Measurements from ENCODE around the gene NR2F1.

DNA sequence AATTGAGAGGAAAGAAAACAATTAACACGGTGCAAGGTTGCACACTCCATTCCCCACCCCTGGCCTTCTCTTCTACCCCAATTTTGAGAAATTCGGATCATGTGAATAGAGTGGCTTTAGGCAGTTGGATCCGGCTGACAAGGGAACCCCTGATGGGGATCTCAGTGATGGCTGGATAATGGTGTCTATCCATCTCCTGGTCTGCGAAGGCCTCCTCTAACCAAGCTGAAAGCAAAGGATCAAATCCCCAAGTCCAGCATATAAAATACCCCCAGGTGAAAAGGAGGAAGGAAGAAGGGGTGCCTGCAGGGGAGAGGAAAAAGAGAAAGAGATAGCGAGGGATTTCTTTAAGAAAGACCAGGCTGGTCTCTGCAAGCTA, 16.0 kb downstream of the NR2F1 start:
- TF ChIP-seq, protein P1, sequence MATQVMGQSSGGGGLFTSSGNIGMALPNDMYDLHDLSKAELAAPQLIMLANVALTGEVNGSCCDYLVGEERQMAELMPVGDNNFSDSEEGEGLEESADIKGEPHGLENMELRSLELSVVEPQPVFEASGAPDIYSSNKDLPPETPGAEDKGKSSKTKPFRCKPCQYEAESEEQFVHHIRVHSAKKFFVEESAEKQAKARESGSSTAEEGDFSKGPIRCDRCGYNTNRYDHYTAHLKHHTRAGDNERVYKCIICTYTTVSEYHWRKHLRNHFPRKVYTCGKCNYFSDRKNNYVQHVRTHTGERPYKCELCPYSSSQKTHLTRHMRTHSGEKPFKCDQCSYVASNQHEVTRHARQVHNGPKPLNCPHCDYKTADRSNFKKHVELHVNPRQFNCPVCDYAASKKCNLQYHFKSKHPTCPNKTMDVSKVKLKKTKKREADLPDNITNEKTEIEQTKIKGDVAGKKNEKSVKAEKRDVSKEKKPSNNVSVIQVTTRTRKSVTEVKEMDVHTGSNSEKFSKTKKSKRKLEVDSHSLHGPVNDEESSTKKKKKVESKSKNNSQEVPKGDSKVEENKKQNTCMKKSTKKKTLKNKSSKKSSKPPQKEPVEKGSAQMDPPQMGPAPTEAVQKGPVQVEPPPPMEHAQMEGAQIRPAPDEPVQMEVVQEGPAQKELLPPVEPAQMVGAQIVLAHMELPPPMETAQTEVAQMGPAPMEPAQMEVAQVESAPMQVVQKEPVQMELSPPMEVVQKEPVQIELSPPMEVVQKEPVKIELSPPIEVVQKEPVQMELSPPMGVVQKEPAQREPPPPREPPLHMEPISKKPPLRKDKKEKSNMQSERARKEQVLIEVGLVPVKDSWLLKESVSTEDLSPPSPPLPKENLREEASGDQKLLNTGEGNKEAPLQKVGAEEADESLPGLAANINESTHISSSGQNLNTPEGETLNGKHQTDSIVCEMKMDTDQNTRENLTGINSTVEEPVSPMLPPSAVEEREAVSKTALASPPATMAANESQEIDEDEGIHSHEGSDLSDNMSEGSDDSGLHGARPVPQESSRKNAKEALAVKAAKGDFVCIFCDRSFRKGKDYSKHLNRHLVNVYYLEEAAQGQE (tag by site-specific recombination; IDR thresholded peaks at IDR 0.05), result no peak
- TF ChIP-seq, protein P2, sequence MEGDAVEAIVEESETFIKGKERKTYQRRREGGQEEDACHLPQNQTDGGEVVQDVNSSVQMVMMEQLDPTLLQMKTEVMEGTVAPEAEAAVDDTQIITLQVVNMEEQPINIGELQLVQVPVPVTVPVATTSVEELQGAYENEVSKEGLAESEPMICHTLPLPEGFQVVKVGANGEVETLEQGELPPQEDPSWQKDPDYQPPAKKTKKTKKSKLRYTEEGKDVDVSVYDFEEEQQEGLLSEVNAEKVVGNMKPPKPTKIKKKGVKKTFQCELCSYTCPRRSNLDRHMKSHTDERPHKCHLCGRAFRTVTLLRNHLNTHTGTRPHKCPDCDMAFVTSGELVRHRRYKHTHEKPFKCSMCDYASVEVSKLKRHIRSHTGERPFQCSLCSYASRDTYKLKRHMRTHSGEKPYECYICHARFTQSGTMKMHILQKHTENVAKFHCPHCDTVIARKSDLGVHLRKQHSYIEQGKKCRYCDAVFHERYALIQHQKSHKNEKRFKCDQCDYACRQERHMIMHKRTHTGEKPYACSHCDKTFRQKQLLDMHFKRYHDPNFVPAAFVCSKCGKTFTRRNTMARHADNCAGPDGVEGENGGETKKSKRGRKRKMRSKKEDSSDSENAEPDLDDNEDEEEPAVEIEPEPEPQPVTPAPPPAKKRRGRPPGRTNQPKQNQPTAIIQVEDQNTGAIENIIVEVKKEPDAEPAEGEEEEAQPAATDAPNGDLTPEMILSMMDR (tag by site-specific recombination; IDR thresholded peaks at IDR 0.05), result no peak
- no peak for TF ChIP-seq ZNF596 (tag by site-specific recombination; IDR thresholded peaks at IDR 0.05)
- TF ChIP-seq ZNF785 (tag by site-specific recombination; IDR thresholded peaks at IDR 0.05), result no peak
- no peak for TF ChIP-seq SP3 (tag by site-specific recombination; IDR thresholded peaks at IDR 0.05)
- TF ChIP-seq ZNF324 (tag by site-specific recombination; IDR thresholded peaks at IDR 0.05), result no peak
- TF ChIP-seq, protein P3, sequence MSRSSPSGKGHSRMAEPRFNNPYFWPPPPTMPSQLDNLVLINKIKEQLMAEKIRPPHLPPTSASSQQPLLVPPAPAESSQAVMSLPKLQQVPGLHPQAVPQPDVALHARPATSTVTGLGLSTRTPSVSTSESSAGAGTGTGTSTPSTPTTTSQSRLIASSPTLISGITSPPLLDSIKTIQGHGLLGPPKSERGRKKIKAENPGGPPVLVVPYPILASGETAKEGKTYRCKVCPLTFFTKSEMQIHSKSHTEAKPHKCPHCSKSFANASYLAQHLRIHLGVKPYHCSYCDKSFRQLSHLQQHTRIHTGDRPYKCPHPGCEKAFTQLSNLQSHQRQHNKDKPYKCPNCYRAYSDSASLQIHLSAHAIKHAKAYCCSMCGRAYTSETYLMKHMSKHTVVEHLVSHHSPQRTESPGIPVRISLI (tag by site-specific recombination; IDR thresholded peaks at IDR 0.05), result no peak
- TF ChIP-seq, protein P4, sequence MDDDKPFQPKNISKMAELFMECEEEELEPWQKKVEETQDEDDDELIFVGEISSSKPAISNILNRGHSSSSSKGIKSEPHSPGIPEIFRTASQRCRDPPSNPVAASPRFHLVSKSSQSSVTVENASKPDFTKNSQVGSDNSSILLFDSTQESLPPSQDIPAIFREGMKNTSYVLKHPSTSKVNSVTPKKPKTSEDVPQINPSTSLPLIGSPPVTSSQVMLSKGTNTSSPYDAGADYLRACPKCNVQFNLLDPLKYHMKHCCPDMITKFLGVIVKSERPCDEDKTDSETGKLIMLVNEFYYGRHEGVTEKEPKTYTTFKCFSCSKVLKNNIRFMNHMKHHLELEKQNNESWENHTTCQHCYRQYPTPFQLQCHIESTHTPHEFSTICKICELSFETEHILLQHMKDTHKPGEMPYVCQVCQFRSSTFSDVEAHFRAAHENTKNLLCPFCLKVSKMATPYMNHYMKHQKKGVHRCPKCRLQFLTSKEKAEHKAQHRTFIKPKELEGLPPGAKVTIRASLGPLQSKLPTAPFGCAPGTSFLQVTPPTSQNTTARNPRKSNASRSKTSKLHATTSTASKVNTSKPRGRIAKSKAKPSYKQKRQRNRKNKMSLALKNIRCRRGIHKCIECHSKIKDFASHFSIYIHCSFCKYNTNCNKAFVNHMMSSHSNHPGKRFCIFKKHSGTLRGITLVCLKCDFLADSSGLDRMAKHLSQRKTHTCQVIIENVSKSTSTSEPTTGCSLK (tag by site-specific recombination; IDR thresholded peaks at IDR 0.05), result no peak
- TF ChIP-seq, protein P5, sequence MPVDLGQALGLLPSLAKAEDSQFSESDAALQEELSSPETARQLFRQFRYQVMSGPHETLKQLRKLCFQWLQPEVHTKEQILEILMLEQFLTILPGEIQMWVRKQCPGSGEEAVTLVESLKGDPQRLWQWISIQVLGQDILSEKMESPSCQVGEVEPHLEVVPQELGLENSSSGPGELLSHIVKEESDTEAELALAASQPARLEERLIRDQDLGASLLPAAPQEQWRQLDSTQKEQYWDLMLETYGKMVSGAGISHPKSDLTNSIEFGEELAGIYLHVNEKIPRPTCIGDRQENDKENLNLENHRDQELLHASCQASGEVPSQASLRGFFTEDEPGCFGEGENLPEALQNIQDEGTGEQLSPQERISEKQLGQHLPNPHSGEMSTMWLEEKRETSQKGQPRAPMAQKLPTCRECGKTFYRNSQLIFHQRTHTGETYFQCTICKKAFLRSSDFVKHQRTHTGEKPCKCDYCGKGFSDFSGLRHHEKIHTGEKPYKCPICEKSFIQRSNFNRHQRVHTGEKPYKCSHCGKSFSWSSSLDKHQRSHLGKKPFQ (tag by site-specific recombination; IDR thresholded peaks at IDR 0.05), result no peak
- TF ChIP-seq, protein P6, sequence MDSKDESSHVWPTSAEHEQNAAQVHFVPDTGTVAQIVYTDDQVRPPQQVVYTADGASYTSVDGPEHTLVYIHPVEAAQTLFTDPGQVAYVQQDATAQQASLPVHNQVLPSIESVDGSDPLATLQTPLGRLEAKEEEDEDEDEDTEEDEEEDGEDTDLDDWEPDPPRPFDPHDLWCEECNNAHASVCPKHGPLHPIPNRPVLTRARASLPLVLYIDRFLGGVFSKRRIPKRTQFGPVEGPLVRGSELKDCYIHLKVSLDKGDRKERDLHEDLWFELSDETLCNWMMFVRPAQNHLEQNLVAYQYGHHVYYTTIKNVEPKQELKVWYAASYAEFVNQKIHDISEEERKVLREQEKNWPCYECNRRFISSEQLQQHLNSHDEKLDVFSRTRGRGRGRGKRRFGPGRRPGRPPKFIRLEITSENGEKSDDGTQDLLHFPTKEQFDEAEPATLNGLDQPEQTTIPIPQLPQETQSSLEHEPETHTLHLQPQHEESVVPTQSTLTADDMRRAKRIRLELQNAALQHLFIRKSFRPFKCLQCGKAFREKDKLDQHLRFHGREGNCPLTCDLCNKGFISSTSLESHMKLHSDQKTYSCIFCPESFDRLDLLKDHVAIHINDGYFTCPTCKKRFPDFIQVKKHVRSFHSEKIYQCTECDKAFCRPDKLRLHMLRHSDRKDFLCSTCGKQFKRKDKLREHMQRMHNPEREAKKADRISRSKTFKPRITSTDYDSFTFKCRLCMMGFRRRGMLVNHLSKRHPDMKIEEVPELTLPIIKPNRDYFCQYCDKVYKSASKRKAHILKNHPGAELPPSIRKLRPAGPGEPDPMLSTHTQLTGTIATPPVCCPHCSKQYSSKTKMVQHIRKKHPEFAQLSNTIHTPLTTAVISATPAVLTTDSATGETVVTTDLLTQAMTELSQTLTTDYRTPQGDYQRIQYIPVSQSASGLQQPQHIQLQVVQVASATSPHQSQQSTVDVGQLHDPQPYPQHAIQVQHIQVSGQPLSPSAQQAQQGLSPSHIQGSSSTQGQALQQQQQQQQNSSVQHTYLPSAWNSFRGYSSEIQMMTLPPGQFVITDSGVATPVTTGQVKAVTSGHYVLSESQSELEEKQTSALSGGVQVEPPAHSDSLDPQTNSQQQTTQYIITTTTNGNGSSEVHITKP (tag by site-specific recombination; IDR thresholded peaks at IDR 0.05), result no peak
- no peak for TF ChIP-seq ZBTB8A (tag by site-specific recombination; IDR thresholded peaks at IDR 0.05)
